NCI-H345 (cell line): ENCODE results near the gene OR2V2.
"Not testable (repeated sequence)": the region's sequence is repeated elsewhere in the genome, so short reads cannot be mapped to it uniquely, and the experiment has no call there.

Source experiments
- DNase-seq: peaks from one replicate; lab custom pipeline; 2025; lab: John Stamatoyannopoulos, UW

The OR2V2 gene

DNA sequence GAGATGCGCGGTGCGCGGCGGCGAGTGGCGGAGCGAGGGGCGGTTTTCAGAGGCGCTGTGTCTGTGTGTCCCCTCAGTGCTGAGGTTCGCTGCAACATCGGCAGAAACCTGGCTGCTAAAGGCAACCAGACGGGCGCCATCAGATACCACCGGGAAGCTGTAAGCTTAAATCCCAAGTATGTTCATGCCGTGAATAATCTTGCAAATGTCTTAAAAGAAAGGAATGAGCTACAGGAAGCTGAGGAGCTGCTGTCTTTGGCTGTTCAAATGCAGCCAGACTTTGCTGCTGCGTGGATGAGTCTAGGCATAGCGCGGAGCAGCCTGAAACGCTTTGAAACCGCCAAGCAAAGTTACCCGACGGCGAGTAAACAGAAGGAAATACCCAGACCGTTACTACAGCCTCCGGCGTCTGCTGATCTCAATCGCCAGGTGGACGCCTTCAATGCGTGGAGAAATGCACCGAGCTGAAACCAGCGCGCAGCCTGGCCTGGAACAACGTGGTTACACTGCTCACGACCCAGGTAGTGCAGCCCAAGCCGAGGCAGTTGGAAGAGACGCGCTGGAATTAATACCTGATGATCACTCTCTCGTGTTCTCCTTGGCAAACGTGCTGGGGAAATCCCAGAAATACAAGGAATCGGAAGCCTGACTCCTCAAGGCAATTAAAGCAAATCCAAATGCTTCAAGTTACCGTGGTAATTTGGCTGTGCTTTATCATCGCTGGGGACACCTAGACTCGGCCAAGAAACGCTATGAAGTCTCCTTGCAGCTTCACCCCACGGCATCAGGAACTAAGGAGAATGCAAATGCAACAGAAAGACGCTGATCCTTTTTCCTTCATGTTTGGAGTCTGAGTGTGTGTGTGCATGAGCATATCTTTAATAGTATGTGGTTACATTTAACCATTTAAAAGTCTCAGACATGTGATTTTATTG lies 32.3 kb upstream of the OR2V2 start:
- no peak for DNase-seq

- no peak for DNase-seq
Observed at GRCh38 chr5:181118369-181118768, 29.0 kb upstream of the OR2V2 start.

DNA sequence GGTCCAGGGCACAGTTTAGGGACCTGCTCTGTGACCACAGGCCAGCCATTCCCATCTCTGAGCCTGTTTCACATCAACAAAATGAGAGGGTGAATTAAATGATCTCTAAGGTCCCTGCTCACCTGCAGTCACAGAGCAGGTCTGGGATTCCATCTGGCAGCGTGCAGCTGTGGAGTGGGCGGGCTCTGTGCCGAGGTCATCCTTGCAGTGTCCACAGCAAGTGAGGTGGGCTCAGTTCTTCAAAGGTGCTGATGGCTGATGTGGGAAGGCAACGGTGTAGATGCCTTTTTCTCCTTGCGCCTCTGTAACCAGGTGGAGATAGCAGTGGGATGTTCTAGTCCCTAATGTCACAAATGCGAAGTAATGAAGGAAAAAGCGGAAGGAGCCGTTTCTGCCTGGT lies 28.3 kb upstream of the OR2V2 start:
- DNase-seq: no peak

DNA sequence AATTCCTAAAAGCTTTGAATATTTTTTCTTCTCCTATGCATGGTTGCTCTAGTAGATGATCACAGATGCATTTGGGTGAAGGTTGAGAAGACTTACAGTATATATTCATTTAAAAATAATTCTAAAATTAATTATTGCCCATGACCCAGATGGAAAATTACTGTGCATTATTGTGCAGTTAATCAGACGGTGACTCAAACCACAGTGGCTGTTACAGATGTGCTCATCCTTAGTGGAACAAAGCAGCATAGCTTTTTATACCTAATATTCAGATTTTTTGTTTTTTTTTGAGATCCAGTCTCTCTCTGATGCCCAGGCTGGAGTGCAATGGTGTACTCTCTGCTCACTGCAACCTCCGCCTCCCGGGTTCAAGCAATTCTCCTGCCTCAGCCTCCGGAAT lies 27.1 kb upstream of the OR2V2 start:
- DNase-seq: no peak

DNA sequence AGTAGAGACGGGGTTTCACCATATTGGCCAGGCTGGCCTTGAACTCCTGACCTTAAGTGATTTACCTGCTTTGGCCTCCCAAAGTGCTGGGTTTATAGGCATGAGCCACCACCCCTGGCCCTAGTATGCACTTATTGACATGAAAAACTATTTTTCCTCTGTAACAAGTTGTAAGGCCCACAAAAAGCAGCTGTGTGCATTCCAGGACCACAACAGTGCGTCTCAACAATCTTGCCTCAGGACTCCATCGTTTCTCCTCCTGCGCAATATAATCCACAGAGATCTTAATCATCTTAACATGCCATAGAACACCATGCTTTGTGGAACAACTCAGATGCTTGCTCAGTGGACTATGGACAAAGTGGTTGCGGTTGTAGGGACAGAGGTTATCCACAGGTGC lies 26.6 kb upstream of the OR2V2 start:
- no peak for DNase-seq

- DNase-seq: no peak
Observed at GRCh38 chr5:181121675-181122561, 25.5 kb upstream of the OR2V2 start.

- DNase-seq: no peak
Observed at GRCh38 chr5:181124526-181124925, 22.9 kb upstream of the OR2V2 start.

DNA sequence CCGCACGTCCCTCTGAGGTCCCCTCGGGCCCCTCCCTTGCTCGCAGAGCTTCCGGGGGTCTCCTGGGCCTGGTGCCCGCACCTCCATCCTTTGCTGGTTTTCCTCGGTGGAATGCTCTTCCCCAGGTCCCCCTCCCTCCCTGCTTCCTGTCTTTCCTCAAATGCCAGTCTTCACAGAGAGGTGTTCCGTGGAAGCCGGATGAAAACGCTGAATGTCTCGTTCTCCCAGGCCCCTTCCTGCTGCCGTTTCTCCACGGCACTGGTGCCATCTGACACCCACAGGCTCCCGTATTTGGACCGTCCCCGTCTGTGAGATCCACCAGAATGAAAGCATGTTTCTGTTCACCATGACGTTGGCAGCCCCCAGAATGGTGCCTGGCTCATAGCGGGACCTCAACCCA lies 20.5 kb upstream of the OR2V2 start:
- no peak for DNase-seq

DNA sequence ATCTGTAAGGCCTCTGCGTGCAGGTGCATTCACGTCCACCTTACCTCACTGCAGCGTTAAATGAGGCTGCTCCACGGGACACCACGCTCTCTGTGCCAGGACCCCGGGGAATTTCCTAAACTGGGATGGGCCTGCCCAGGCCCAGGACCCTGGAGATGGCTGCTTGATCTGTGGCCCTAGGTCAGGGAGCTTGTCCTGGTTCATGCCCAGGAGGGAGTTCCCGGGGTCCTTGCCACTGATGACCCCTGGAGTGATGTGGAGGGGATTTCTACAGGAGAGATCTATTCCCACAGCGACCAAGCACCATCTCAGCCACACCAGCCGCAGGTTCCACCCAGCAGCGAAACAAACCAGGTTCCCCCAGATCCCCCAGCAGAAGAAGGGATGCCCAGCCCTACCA lies 19.9 kb upstream of the OR2V2 start:
- DNase-seq: no peak

DNA sequence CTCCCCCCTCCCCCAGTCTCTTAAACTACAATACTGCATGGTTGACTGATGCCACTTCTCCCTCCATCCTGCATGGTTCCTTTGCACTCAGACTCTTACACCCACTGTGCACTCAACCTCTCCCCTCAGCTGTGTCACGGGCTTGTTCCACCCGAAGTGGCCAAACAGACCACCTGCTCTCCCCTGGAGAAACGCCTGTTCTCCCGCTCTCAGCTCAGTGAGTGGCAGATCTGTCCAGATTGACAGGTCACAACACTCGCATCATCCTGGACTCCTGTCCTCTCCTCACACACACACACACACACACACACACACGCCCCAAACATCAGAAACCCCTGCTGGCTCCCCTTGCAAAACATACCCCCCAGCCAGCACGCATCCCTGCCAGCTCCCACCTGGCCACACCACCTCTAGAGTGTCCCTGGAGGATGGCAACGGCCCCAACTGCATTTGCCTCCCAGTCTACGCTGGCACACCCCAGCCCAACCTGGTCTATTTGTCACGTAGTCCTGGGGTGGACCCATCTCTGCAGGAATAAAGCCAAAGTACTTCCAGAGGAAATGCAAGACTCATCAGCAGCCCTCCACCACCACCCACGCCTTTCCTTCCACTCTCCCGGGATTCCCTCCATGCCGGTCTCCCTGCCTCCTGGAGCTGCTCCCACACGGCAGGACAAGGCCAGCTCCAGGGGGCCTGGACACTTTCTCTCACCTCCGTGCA lies 19.3 kb upstream of the OR2V2 start:
- DNase-seq: no peak

DNA sequence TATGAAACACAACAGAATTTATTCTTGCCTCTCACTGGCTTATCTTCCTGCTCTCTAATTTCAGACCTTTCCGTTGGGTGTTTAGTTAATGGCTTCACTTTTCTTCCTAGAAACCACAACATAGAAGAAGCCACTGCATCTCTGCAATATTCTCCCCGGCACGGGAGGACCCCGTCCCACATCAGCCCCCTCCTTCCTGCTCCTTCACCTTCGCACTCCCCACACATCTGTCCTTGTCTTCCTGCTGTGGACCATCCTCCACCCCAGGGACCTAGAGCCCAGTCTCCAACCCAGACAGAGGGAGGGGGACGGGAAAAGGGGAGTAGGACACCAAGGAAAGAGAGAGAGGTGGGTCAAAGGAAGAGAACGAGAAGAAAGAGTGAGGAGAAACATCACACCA lies 17.8 kb upstream of the OR2V2 start:
- DNase-seq: no peak

- not testable (repeated sequence) for DNase-seq
Observed at GRCh38 chr5:181130081-181130480, 17.3 kb upstream of the OR2V2 start.

DNA sequence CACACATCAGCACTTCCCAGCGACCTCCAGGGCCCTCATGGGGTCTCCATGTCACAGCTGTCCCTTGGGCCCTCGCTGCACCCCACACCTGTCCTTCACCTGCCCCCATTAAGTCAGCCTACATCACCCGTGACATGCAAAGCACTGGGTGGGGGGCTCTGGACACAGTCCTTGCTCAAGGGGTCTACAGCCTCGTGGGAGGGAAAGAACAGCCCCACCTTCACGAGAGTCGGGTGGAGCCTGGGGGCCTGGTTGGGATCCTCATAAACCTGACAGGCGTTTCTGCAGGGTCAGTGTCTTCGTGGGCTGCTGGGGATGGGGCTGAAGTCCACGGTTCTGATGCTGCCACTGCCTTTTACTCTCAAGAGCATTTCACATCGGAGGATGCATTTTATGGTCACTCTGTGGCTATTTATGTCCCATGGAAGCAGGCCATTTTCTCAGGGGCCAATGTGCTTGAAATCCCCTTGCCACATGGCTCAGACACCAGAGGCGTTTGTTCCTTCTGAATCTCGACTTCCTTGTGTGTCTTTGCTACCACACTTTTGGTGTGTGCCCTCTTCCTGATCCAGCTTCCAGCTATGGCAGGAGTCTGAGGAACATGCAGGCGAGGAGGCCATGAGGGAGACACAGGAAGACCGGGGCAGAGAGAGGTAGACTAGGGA lies 16.4 kb upstream of the OR2V2 start, which contains the start of gene OR2V1:
Gene OR2V1 (minus strand): TSS at position 338 of the 665 bp plus-strand sequence. CDS start 5,865 bp downstream, outside the sequence.
- DNase-seq: no peak

- no peak for DNase-seq
Observed at GRCh38 chr5:181131514-181131913, 15.9 kb upstream of the OR2V2 start.

DNA sequence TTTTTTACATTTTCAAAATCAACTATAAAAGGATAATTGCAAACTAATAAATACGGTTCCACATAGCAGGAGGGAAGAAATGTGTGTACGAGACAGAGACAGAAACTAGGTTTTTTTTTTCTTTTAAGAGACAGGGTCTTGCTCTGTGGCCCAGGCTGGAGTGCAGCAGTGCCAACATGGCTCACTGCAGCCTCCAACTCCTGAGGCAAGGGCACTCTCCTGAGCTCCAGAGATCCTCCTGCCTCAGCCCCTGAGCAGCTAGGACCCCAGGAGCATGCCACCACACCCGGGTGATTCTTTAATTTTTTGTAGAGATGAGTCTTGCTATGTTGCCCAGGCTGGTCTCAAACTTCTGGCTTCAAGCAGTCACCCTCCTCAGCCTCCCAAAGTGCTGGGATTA lies 14.3 kb upstream of the OR2V2 start:
- DNase-seq: no peak

DNA sequence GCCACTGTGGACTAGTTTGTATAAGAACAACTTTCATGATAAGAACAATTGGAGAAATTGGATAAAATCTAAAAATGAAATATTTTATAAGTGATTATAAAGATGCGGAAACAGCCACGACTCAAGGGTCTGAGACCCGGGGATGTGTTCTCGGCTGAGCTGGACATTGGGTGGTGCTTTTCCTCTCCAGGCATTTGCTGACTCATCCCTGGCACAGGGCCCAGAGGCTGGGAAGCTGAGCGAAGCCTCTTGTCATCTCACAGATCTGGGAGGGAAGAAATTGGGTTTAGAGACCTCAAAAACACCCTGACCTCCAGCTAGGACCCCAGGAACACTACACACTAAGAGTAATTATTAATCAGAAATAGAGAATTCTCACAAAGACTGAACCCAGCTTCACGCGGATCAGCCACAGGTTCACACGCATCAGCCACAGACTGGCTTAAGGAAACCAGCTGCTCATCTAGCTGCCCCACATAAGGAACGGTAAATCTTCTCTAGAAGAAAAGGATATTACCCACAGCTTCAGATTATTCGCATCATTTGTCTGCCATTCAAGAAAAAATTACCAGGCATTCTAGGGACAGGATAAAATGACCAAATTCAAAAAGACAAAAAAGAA lies 13.7 kb upstream of the OR2V2 start:
- no peak for DNase-seq

GRCh38 chr5:181134259-181134658 lies 13.1 kb upstream of the OR2V2 start:
- DNase-seq: no peak

DNA sequence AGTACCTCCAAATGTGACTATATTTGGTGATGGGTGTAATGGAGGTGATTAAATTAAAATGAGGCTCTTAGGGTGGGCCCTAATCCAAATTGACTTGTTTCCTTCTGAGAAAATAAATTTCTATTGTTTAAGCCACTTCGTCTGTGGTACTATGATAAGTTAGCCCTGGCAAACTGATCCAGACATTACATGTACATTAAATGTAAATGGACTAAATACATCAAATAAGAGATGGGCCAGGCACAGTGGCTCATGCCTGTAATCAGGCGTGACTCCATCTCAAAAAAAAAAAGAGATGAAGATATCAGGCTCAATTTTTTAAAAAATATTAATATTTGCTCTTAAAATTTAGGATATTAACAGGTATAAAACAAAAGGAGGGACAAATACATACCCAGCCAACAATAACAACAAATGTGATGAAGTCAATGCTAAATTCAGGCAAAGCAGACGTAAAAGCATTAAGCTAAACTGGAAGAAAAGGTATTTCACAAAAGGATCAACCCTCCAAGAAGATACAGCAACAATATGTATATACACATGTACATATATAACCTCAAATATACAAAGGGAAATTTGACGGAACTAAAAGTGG lies 10.9 kb upstream of the OR2V2 start:
- no peak for DNase-seq

- DNase-seq: no peak
Observed at GRCh38 chr5:181138258-181138657, 9.1 kb upstream of the OR2V2 start.

DNA sequence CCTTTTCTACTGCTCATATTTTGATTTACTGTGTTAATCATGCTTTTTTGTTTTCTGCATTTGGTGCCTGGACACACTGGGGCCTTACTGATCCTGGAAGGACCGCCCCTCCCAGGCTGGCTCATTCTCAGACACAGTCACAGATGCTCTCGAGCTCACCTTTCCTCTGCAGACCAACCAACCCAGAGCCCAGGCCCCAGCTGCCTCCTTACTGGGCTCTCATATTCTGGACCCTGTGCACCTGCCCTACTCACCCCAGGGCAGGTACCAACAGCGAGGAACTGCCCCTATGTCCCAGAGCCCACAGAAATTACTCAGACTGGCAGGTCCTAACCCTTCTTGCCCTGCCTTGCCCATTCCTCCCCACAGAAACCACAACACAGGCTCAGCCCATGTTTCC lies 6.6 kb upstream of the OR2V2 start:
- DNase-seq: no peak

GRCh38 chr5:181142054-181142453 lies 5.3 kb upstream of the OR2V2 start:
- DNase-seq: no peak
